T47D (cell line): ENCODE measurements around the gene MTHFD1L.
A peak's percentile ranks its signal among the peaks of the same experiment; 100 is the strongest.

Experiments used
- DNase-seq, 2 experiments: peaks; one replicate each; pipeline versions ENCODE4 v3.0.0 to v3.0.0-alpha.2; 2011 to 2012; ENCODE audit warnings: low read depth in 1 of 2, low spot score in 1 of 2
- JUND ChIP-seq: IDR thresholded peaks from 2 replicates; pipeline ENCODE4 v1.6.1; 2012; ENCODE audit warnings: low read depth
- in situ Hi-C: cut with HindIII; loops from 2 replicates; pipeline ENCODE4 v1.10.0; 2016; ENCODE audit warnings: low sequenced_read_pairs, low pct_unique_long_range_greater_than_20kb

Gene MTHFD1L

DNA sequence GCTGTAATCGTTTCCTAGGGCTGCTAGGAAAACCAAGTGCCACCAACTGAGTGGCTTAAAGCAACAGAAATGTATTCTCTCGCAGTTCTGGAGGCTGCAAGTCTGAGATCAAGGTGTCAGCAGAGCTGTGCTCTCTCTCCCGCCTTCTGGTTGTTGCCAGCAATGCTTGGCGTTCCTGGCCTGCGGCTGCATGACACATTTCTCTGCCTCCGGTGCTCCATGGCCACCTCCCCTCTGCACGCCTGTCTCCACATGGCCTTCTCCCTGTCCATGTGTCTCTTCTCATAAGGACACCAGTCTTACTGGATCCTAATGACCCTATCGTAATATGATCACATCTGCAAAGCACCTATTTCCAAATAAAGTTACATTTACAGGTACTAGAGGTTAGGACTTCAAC, 282.6 kb downstream of the MTHFD1L start:
- TF ChIP-seq JUND, result no peak
- in situ Hi-C loops, result no loop called here

DNA sequence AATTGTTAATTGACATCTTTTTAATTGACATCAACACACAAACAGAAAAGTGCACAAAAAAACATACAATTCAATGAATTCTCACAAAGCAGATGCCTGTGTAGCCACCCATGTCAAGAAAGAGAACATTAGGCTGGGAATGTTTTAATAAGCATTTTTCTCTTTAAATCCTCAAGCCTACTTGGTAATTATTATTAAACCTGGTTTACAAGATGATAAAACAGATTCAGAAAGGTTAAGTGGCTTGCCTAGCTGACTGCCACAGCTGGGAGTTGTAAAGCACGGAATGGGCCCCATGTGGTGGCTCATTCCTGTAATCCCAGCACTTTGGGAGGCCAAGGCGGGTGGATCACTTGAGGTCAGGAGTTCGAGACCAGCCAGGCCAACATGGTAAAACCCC, 284.3 kb downstream of the MTHFD1L start:
- DNase-seq, result no peak
- in situ Hi-C loops, result no loop called here
- TF ChIP-seq JUND, result no peak

More for the DNA sequence above, 282.6 kb downstream of the MTHFD1L start:
- peak in 1 of 2 experiments; percentile 2 for DNase-seq
